Type B pancreatic cell (in vitro differentiated cells): ENCODE data around the gene CD1C. TPM values are rescaled to one million over a fixed set of nuclear protein-coding genes. Genes with fewer than 3 reads are reported as not detected.

ENCODE experiments used
- DNase-seq: peaks from one replicate; pipeline ENCODE4 v3.0.0; 2021; ENCODE audit warnings: mixed read lengths; ENCODE audit not compliant: unreplicated experiment; ENCODE audit errors: extremely low spot score
- H3K27ac Mint-ChIP-seq: 2 replicates; pipeline ENCODE4 v1.8.0; 2021; ENCODE audit warnings: mild to moderate bottlenecking, mixed read lengths
- H3K27me3 Mint-ChIP-seq: 2 replicates; pipeline ENCODE4 v1.8.0; 2021; ENCODE audit warnings: mixed read lengths
- H3K36me3 Mint-ChIP-seq: 2 replicates; pipeline ENCODE4 v1.8.0; 2021; ENCODE audit warnings: mixed read lengths
- H3K4me1 Mint-ChIP-seq: one replicate; pipeline ENCODE4 v1.8.0; 2021; ENCODE audit warnings: mixed read lengths; ENCODE audit not compliant: unreplicated experiment
- H3K4me3 Mint-ChIP-seq: 2 replicates; pipeline ENCODE4 v1.8.0; 2021; ENCODE audit warnings: mild to moderate bottlenecking, mixed read lengths
- H3K9me3 Mint-ChIP-seq: 2 replicates; pipeline ENCODE4 v1.8.0; 2021; ENCODE audit warnings: mixed read lengths
- total RNA-seq: library from RNA; stranded (reverse); gene quantifications from 2 replicates; pipeline ENCODE4 v1.2.1, GENCODE V29; 2021; ENCODE audit warnings: low replicate concordance
- TF ChIP-seq, protein P1 (sequence below): fragments of 200-600 bp; sonication (generic); conservative IDR thresholded peaks from 2 replicates; pipeline ENCODE4 v1.5.0; 2021; ENCODE audit warnings: antibody characterized with exemption, mild to moderate bottlenecking

Gene CD1C
- total RNA-seq, 1 donor from 2014 or later, result not detected

- H3K9me3 Mint-ChIP-seq, result no peaks in the 10 kb centered on the region
- H3K27me3 Mint-ChIP-seq, result peaks cover 10% of the 10 kb centered on the region
- TF ChIP-seq, protein P1, sequence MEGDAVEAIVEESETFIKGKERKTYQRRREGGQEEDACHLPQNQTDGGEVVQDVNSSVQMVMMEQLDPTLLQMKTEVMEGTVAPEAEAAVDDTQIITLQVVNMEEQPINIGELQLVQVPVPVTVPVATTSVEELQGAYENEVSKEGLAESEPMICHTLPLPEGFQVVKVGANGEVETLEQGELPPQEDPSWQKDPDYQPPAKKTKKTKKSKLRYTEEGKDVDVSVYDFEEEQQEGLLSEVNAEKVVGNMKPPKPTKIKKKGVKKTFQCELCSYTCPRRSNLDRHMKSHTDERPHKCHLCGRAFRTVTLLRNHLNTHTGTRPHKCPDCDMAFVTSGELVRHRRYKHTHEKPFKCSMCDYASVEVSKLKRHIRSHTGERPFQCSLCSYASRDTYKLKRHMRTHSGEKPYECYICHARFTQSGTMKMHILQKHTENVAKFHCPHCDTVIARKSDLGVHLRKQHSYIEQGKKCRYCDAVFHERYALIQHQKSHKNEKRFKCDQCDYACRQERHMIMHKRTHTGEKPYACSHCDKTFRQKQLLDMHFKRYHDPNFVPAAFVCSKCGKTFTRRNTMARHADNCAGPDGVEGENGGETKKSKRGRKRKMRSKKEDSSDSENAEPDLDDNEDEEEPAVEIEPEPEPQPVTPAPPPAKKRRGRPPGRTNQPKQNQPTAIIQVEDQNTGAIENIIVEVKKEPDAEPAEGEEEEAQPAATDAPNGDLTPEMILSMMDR, result no peak
- H3K27ac Mint-ChIP-seq, result no peak overlapping the region
- DNase-seq, result no peak
- H3K4me1 Mint-ChIP-seq, result no peaks in the 10 kb centered on the region
- no peak overlapping the region for H3K4me3 Mint-ChIP-seq
- H3K36me3 Mint-ChIP-seq, result no peaks in the 10 kb centered on the region
These were observed 5.8 kb upstream of the CD1C start for GRCh38 chr1:158283965-158284364.

DNA sequence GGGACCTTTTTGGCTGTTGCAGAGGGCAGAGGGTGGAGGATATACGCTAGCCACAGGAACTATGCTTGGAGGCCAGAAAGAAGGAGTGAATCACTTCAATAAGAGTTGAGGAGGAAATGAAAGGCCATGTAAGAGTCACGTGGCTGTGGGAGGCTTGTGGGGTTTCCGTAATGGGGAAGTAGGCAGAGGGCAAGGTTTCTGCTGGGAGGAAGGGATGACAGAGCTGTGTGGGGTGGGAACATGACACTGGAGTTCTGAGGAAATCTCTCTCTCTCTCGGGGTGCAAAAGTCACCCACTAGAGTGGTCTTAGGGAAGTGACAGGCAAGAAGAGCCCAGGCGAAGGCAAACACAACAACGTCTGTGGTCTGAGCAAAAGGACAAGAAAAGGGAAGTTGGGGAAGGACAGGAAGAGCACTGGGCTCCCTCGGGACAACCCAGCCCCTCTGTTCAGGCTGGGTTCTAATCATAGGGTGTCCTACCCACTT is 3.9 kb upstream of the CD1C start:
- DNase-seq, result no peak
- Mint-ChIP-seq H3K27me3 (peaks cover 10% of the 10 kb centered on the region), H3K4me1 (no peaks in the 10 kb centered on the region), H3K4me3 (no peak overlapping the region), H3K36me3 (no peaks in the 10 kb centered on the region), H3K27ac (no peak overlapping the region), H3K9me3 (no peaks in the 10 kb centered on the region)
- TF ChIP-seq, protein P1, result no peak

- Mint-ChIP-seq H3K4me1 (no peaks in the 10 kb centered on the region), H3K9me3 (no peaks in the 10 kb centered on the region), H3K4me3 (no peak overlapping the region), H3K36me3 (no peaks in the 10 kb centered on the region), H3K27ac (no peak overlapping the region), H3K27me3 (peaks cover 10% of the 10 kb centered on the region)
- no peak for DNase-seq
- TF ChIP-seq, protein P1, result no peak
These were observed 3.2 kb upstream of the CD1C start for GRCh38 chr1:158286487-158286886.

DNA sequence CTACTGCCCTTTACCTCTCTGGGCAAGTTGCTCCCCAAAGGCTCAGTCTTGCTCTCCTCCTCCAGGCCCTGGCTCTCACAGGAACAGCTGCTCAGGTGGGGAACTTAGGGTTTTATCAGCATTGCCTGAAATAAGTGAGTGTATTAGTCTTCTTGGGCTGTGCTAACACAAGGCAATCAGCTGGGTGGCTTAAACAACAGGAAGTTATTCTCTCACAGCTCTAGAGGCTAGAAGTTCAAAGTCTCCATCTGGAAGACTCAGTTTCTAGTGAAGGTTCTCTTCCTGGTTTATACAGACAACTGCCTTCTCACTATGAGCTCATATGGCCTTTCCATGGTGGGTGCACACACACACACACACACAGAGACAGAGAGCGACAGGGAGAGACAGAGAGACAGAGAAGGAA is 2.8 kb upstream of the CD1C start:
- TF ChIP-seq, protein P1, result no peak
- no peak overlapping the region for H3K27ac Mint-ChIP-seq
- H3K4me3 Mint-ChIP-seq, result no peak overlapping the region
- no peak for DNase-seq
- no peaks in the 10 kb centered on the region for H3K36me3 Mint-ChIP-seq
- H3K4me1 Mint-ChIP-seq, result no peaks in the 10 kb centered on the region
- H3K27me3 Mint-ChIP-seq, result peaks cover 10% of the 10 kb centered on the region
- H3K9me3 Mint-ChIP-seq, result no peaks in the 10 kb centered on the region

- TF ChIP-seq, protein P1, result no peak
- Mint-ChIP-seq H3K27me3 (peaks cover 6% of the 10 kb centered on the region), H3K9me3 (no peaks in the 10 kb centered on the region), H3K4me1 (no peaks in the 10 kb centered on the region), H3K27ac (no peak overlapping the region), H3K36me3 (no peaks in the 10 kb centered on the region), H3K4me3 (no peak overlapping the region)
- no peak for DNase-seq
These were observed 660 bp downstream of the CD1C start for GRCh38 chr1:158290321-158290844.

GRCh38 chr1:158295791-158296190 is 6.1 kb downstream of the CD1C start:
- no peak overlapping the region for H3K4me3 Mint-ChIP-seq
- TF ChIP-seq, protein P1, result no peak
- no peak overlapping the region for H3K27ac Mint-ChIP-seq
- no peak for DNase-seq
- H3K27me3 Mint-ChIP-seq, result no peaks in the 10 kb centered on the region
- no peaks in the 10 kb centered on the region for H3K4me1 Mint-ChIP-seq
- H3K36me3 Mint-ChIP-seq, result no peaks in the 10 kb centered on the region
- H3K9me3 Mint-ChIP-seq, result no peaks in the 10 kb centered on the region
